Measurements from ENCODE around the gene ARHGAP6. TPM values are rescaled to one million over a fixed set of nuclear protein-coding genes. Genes with fewer than 3 reads are reported as not detected.

The ARHGAP6 gene
- total and polyA plus RNA-seq, 2 experiments from 2014 or later = 0.26 to 0.59 TPM

GRCh38 chrX:11212741-11213140 is 453.0 kb downstream of the ARHGAP6 start:
- H3K27me3 Mint-ChIP-seq (ENCODE audit: insufficient read depth, low read depth, poor library complexity) = no peaks in the 10 kb centered on the region
- no peaks in the 10 kb centered on the region for H3K4me1 ChIP-seq (ENCODE audit: insufficient read depth)
- no peaks in the 10 kb centered on the region for H3K9me2 ChIP-seq (ENCODE audit: insufficient read depth)
- H3K4me2 ChIP-seq = no peak overlapping the region
- no peak overlapping the region for H3K27ac ChIP-seq (ENCODE audit: low read depth)
- no peaks in the 10 kb centered on the region for H3K79me2 ChIP-seq (replicated peaks; ENCODE audit: insufficient read depth)
- H3K9me3 Mint-ChIP-seq = 0 out of 3 replicates have a peak, but pooled peaks cover 3% of the 10 kb centered on the region
- no peak overlapping the region for H3K4me3 ChIP-seq
- H3K4me3 Mint-ChIP-seq = no peak overlapping the region
- ATAC-seq = no peak
- no peaks in the 10 kb centered on the region for H3K36me3 ChIP-seq (ENCODE audit: insufficient read depth)
- no peak overlapping the region for H2AFZ ChIP-seq
- no peaks in the 10 kb centered on the region for H3F3A ChIP-seq (replicated peaks; ENCODE audit: low read depth)
- no peak for TF ChIP-seq REST (IDR thresholded peaks at IDR 0.05; ENCODE audit: unreplicated experiment)
- TF ChIP-seq CREB1 (CRISPR knock-in tag; IDR thresholded peaks at IDR 0.05; ENCODE audit: low read depth) = no peak
- 0 out of 4 replicates have a peak, but pooled peaks of 1 of the 2 experiments have one; percentile 6 for TF ChIP-seq CTCF (conservative IDR thresholded peaks at IDR 0.05; ENCODE audit: low read depth in 2 of 2)
- no peaks in the 10 kb centered on the region for H4K20me1 ChIP-seq (replicated peaks; ENCODE audit: insufficient read depth)
- no peaks in the 10 kb centered on the region for H3K27me3 ChIP-seq (ENCODE audit: insufficient read depth)
- H3K36me3 Mint-ChIP-seq (ENCODE audit: low read depth) = no peaks in the 10 kb centered on the region
- H3K4me1 Mint-ChIP-seq = no peaks in the 10 kb centered on the region
- H3K27ac Mint-ChIP-seq = no peak overlapping the region
- DNase-seq (ENCODE audit: low spot score) = peak; percentile 3

GRCh38 chrX:11210415-11210801 is 455.3 kb downstream of the ARHGAP6 start:
- no peak for DNase-seq (ENCODE audit: low spot score)
- H3K4me3 ChIP-seq = no peak overlapping the region
- no peaks in the 10 kb centered on the region for H3K79me2 ChIP-seq (replicated peaks; ENCODE audit: insufficient read depth)
- no peaks in the 10 kb centered on the region for H3K4me1 Mint-ChIP-seq
- no peak overlapping the region for H3K27ac ChIP-seq (ENCODE audit: low read depth)
- H3F3A ChIP-seq (replicated peaks; ENCODE audit: low read depth) = no peaks in the 10 kb centered on the region
- no peak overlapping the region for H3K27ac Mint-ChIP-seq
- H3K4me1 ChIP-seq (ENCODE audit: insufficient read depth) = no peaks in the 10 kb centered on the region
- no peak overlapping the region for H3K4me3 Mint-ChIP-seq
- H3K36me3 Mint-ChIP-seq (ENCODE audit: low read depth) = no peaks in the 10 kb centered on the region
- no peaks in the 10 kb centered on the region for H3K27me3 ChIP-seq (ENCODE audit: insufficient read depth)
- no peak overlapping the region for H2AFZ ChIP-seq
- H4K20me1 ChIP-seq (replicated peaks; ENCODE audit: insufficient read depth) = no peaks in the 10 kb centered on the region
- no peaks in the 10 kb centered on the region for H3K9me3 Mint-ChIP-seq
- no peak overlapping the region for H3K4me2 ChIP-seq
- no peaks in the 10 kb centered on the region for H3K36me3 ChIP-seq (ENCODE audit: insufficient read depth)
- no peaks in the 10 kb centered on the region for H3K27me3 Mint-ChIP-seq (ENCODE audit: insufficient read depth, low read depth, poor library complexity)
- no peaks in the 10 kb centered on the region for H3K9me2 ChIP-seq (ENCODE audit: insufficient read depth)
- no peak for ATAC-seq
- TF ChIP-seq NANOG (IDR thresholded peaks at IDR 0.05; ENCODE audit: borderline replicate concordance) = no peak
- TF ChIP-seq EZH2phosphoT487 (IDR thresholded peaks at IDR 0.05; ENCODE audit: unreplicated experiment) = no peak
- TF ChIP-seq REST (IDR thresholded peaks at IDR 0.05; ENCODE audit: unreplicated experiment) = no peak
- TF ChIP-seq EZH2 (IDR thresholded peaks at IDR 0.05; ENCODE audit: low read depth, unreplicated experiment) = no peak
- TF ChIP-seq POLR2AphosphoS5 (IDR thresholded peaks at IDR 0.05; ENCODE audit: low read depth) = no peak
- TF ChIP-seq ZNF114 (CRISPR knock-in tag; IDR thresholded peaks at IDR 0.05) = no peak
- no peak for TF ChIP-seq ETS1 (IDR thresholded peaks at IDR 0.05)
